B cell (primary cell): ENCODE data around the gene NEBL. TPM values are rescaled to one million over a fixed set of nuclear protein-coding genes. Genes with fewer than 3 reads are reported as not detected.

Source experiments
- ATAC-seq: fragments of 200-7000 bp; cut with Tn5 transposase; one replicate; pipeline ENCODE4 v1.10.0; 2021; ENCODE audit warnings: low read depth, mild to moderate bottlenecking, moderate number of reproducible peaks, moderate library complexity
- CTCF ChIA-PET: fragments of 350-600 bp; sonication (Branson Sonifier 250); formaldehyde crosslinking; loops from one replicate; lab custom pipeline; 2021; ENCODE audit warnings: antibody characterized with exemption, inconsistent platforms; lab: Charles Lee
- POLR2A ChIA-PET: fragments of 350-600 bp; sonication (Branson Sonifier 250); formaldehyde crosslinking; loops from one replicate; lab custom pipeline; 2021; ENCODE audit warnings: antibody characterized with exemption; lab: Charles Lee
- DNase-seq: peaks from one replicate; pipeline ENCODE4 v3.0.0; 2013
- H2AFZ ChIP-seq: 2 replicates; pipeline ENCODE4 v1.6.1; 2012; ENCODE audit warnings: mild to moderate bottlenecking, low read depth, low read length; ENCODE audit not compliant: insufficient read depth, poor library complexity, severe bottlenecking
- H3K27ac ChIP-seq, 2 donors: 1 replicate in 1 of 2; 2 replicates in 1 of 2; pipeline ENCODE4 v1.5.1; 2012 to 2013; ENCODE audit warnings: low read length in 2 of 2, mild to moderate bottlenecking in 2 of 2, moderate library complexity in 1 of 2
- H3K27me3 ChIP-seq, 4 experiments: fragments of 200-600 bp in 1 of 4; sonication (generic) in 1 of 4; replicated peaks in 1 of 4; 1 replicate in 2 of 4; 2 replicates in 2 of 4; pipeline versions ENCODE4 v1.6.1 to v1.7.0; 2013 to 2016; ENCODE audit warnings: low read length in 3 of 4, mild to moderate bottlenecking in 2 of 4, mixed read lengths in 1 of 4, moderate library complexity in 1 of 4; ENCODE audit not compliant: insufficient read depth in 4 of 4, control insufficient read depth in 3 of 4; ENCODE audit errors: control extremely low read depth in 1 of 4
- H3K36me3 ChIP-seq, 2 experiments: replicated peaks in 1 of 2; 1 replicate in 1 of 2; 2 replicates in 1 of 2; pipeline versions ENCODE4 v1.6.1 to v1.7.1; 2013; ENCODE audit warnings: low read length in 1 of 2; ENCODE audit not compliant: insufficient read depth in 2 of 2, control insufficient read depth in 1 of 2; ENCODE audit errors: control extremely low read depth in 1 of 2, extremely low read depth in 1 of 2
- H3K4me1 ChIP-seq, 2 donors: fragments of 200-600 bp in 1 of 2; sonication (generic) in 1 of 2; 1 replicate in 1 of 2; 2 replicates in 1 of 2; pipeline versions ENCODE4 v1.5.1 to v1.6.1; 2013 to 2017; ENCODE audit warnings: low read length in 2 of 2; ENCODE audit not compliant: control insufficient read depth in 2 of 2, insufficient read depth in 2 of 2
- H3K4me2 ChIP-seq: replicated peaks from 2 replicates; pipeline ENCODE3; 2012; ENCODE audit warnings: mild to moderate bottlenecking, low read depth, low read length; ENCODE audit not compliant: poor library complexity, severe bottlenecking
- H3K4me3 ChIP-seq, 5 experiments: fragments of 200-600 bp in 1 of 5; sonication (generic) in 1 of 5; 1 replicate in 3 of 5; 2 replicates in 2 of 5; pipeline versions ENCODE4 v1.5.1 to v1.7.0; 2011 to 2016; ENCODE audit warnings: low read length in 4 of 5, mild to moderate bottlenecking in 4 of 5, low read depth in 2 of 5, control low read depth in 1 of 5, moderate library complexity in 1 of 5; ENCODE audit not compliant: insufficient read depth in 1 of 5; ENCODE audit errors: control extremely low read depth in 1 of 5, extremely low read depth in 1 of 5
- H3K79me2 ChIP-seq: fragments of 200-600 bp; sonication (generic); one replicate; pipeline ENCODE4 v1.6.0; 2016; ENCODE audit warnings: low read length; ENCODE audit not compliant: control insufficient read depth, insufficient read depth
- H3K9ac ChIP-seq: fragments of 200-600 bp; sonication (generic); 2 replicates; pipeline ENCODE4 v1.6.1; 2017; ENCODE audit warnings: mild to moderate bottlenecking, low read length, moderate library complexity
- H3K9me3 ChIP-seq, 3 donors: one replicate each; pipeline versions ENCODE4 v1.6.1 to v1.7.1; 2013; ENCODE audit warnings: low read length in 2 of 3; ENCODE audit not compliant: control insufficient read depth in 2 of 3, insufficient read depth in 1 of 3; ENCODE audit errors: control extremely low read depth in 1 of 3
- H4K20me1 ChIP-seq: 2 replicates; pipeline ENCODE4 v1.6.0; 2012; ENCODE audit warnings: mild to moderate bottlenecking, low read length; ENCODE audit not compliant: insufficient read depth, control insufficient read depth, poor library complexity, severe bottlenecking
- H3K27ac Mint-ChIP-seq: one replicate; pipeline ENCODE4 v1.8.0; 2021; ENCODE audit warnings: mixed read lengths
- H3K27me3 Mint-ChIP-seq: one replicate; pipeline ENCODE4 v1.8.0; 2021; ENCODE audit warnings: mixed read lengths
- H3K4me1 Mint-ChIP-seq: one replicate; pipeline ENCODE4 v1.8.0; 2021; ENCODE audit warnings: mixed read lengths
- H3K4me3 Mint-ChIP-seq: one replicate; pipeline ENCODE4 v1.8.0; 2021; ENCODE audit warnings: mixed read lengths
- H3K9me3 Mint-ChIP-seq: one replicate; pipeline ENCODE4 v1.8.0; 2022; ENCODE audit warnings: mixed read lengths; ENCODE audit not compliant: insufficient read depth
- CTCF ChIP-seq: fragments of 200-600 bp; IDR thresholded peaks from one replicate; pipeline ENCODE4 v1.8.0; 2022; ENCODE audit warnings: antibody characterized with exemption, mild to moderate bottlenecking
- EZH2 ChIP-seq: IDR thresholded peaks from 2 replicates; pipeline ENCODE4 v1.6.1; 2012; ENCODE audit warnings: borderline replicate concordance, low read depth, mild to moderate bottlenecking, moderate library complexity, low read length; ENCODE audit not compliant: insufficient read depth, poor library complexity, severe bottlenecking
- WGBS: methylation state at CpG from one replicate; pipeline ENCODE4 v1.1.5; 2013; ENCODE audit warnings: missing lambda C conversion rate; ENCODE audit not compliant: insufficient coverage; 5-methylcytosine and 5-hydroxymethylcytosine counted together
- intact Hi-C: fragments of 100-400 bp; cut with micrococcal nuclease; formaldehyde crosslinking; loops from one replicate; pipeline ENCODE4 v1.10.0; 2022
- polyA plus RNA-seq: library from polyadenylated mRNA; depleted of rRNA; stranded (reverse); fragments of >200 nt; gene quantifications from 2 replicates; pipeline ENCODE4 v1.2.3, GENCODE V29; 2012
- total RNA-seq, 2 donors: library from RNA; stranded (reverse); fragments of 120-200 nt in 1 of 2; gene quantifications; 1 replicate in 1 of 2; 2 replicates in 1 of 2; pipeline versions ENCODE4 v1.2.3 to v1.2.4, GENCODE V29; 2013 to 2022

The NEBL gene
- total and polyA plus RNA-seq, 2 donors (not counting 1 experiment from before 2014, with no cell fraction given): not detected

- CTCF ChIA-PET: no interaction called here
- Histone ChIP-seq H3K4me3 (no peak overlapping the region), H3K9me3 (peaks cover 0 to 2% (median 0%) of the 10 kb centered on the region in 3 donors), H3K79me2 (no peaks in the 10 kb centered on the region), H3K9ac (no peak overlapping the region), H3K4me1 (no peaks in the 10 kb centered on the region), H2AFZ (no peak overlapping the region), H3K27ac (no peak overlapping the region), H4K20me1 (no peaks in the 10 kb centered on the region), H3K4me2 (no peak overlapping the region), H3K36me3 (no peaks in the 10 kb centered on the region), H3K27me3 (no peaks in the 10 kb centered on the region)
- H3K27me3 Mint-ChIP-seq: no peaks in the 10 kb centered on the region
- no peaks in the 10 kb centered on the region for H3K4me1 Mint-ChIP-seq
- no peak overlapping the region for H3K27ac Mint-ChIP-seq
- TF ChIP-seq EZH2 (no peak), CTCF (no peak)
- intact Hi-C loops: no loop called here
- no peak for DNase-seq
- no peak for ATAC-seq
- H3K9me3 Mint-ChIP-seq: peaks cover 3% of the 10 kb centered on the region
- POLR2A ChIA-PET: no interaction called here
- 86% methylated on average over 2 of the region's 5 CpGs for WGBS
- H3K4me3 Mint-ChIP-seq: no peak overlapping the region
Observed at GRCh38 chr10:20743942-20744341, 153.2 kb downstream of the NEBL start.

- no peaks in the 10 kb centered on the region for H3K36me3 ChIP-seq
- H3K9ac ChIP-seq: no peak overlapping the region
- DNase-seq (no peak), ATAC-seq (no peak)
- H3K4me3 ChIP-seq: no peak overlapping the region
- H3K4me2 ChIP-seq: no peak overlapping the region
- no peaks in the 10 kb centered on the region for H3K27me3 ChIP-seq
- no peaks in the 10 kb centered on the region for H3K79me2 ChIP-seq
- no peak overlapping the region for H3K27ac ChIP-seq
- H2AFZ ChIP-seq: no peak overlapping the region
- Mint-ChIP-seq H3K27me3 (no peaks in the 10 kb centered on the region), H3K9me3 (peaks cover 3% of the 10 kb centered on the region), H3K27ac (no peak overlapping the region), H3K4me1 (no peaks in the 10 kb centered on the region), H3K4me3 (no peak overlapping the region)
- no peaks in the 10 kb centered on the region for H4K20me1 ChIP-seq
- ChIA-PET CTCF (no interaction called here), POLR2A (no interaction called here)
- intact Hi-C loops: no loop called here
- no peaks in the 10 kb centered on the region for H3K4me1 ChIP-seq
- no peak for TF ChIP-seq EZH2
- TF ChIP-seq CTCF: no peak
- 95% methylated on average over 3 of the region's 4 CpGs for WGBS
- peaks cover 0 to 2% (median 0%) of the 10 kb centered on the region in 3 donors for H3K9me3 ChIP-seq
Observed at GRCh38 chr10:20742737-20743541, 154.2 kb downstream of the NEBL start.
